HUDEP-2 (cell line): ENCODE measurements around the gene TRIM29.

Source experiments
- DNase-seq, 76 experiments: peaks; one replicate each; lab custom pipeline; 2025; ENCODE audit not compliant: unreplicated experiment in 76 of 76; lab: John Stamatoyannopoulos, UW

TRIM29 gene

DNA sequence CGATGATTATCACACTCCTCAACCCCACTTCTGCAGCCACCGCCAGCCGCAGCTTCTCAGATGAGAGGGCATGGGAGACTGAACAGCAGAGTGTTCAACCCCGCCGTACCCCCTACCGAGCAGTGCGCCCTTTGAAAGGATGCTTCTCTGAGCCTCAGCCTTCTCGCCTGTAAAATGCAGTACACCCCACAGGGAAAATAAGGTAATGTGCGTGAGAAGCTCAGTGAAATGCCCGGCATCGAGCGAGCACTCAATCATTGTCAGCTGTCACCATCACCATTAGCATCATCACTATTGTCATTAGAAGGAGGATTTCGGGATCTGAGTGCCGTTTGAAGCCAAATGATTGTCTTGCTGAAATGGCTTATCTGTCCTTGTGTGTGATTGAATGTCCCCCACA lies 13.6 kb downstream of the TRIM29 start:
- no peak for DNase-seq

DNA sequence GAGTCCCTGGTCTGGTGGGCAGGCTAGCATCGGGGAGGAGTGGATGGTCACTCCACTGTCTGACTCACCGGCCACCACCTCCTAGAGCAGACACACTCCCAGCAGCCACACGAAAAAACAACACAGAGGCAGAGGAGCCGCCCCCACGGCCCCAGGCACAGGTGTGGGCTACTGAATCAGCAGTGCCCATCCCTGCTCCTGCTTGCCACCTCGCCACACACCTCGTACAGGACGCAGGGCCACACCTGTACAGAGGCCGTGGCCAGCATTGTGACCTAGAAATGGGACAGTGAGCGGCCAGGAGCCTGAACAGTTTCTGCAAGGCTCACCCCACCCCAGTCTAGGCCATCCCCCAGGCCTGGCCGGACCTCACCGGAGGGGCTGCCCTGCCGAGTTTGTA lies 14.0 kb downstream of the TRIM29 start:
- DNase-seq: peak in 7 of 76 experiments; percentile 6 to 41 (median 12)

DNA sequence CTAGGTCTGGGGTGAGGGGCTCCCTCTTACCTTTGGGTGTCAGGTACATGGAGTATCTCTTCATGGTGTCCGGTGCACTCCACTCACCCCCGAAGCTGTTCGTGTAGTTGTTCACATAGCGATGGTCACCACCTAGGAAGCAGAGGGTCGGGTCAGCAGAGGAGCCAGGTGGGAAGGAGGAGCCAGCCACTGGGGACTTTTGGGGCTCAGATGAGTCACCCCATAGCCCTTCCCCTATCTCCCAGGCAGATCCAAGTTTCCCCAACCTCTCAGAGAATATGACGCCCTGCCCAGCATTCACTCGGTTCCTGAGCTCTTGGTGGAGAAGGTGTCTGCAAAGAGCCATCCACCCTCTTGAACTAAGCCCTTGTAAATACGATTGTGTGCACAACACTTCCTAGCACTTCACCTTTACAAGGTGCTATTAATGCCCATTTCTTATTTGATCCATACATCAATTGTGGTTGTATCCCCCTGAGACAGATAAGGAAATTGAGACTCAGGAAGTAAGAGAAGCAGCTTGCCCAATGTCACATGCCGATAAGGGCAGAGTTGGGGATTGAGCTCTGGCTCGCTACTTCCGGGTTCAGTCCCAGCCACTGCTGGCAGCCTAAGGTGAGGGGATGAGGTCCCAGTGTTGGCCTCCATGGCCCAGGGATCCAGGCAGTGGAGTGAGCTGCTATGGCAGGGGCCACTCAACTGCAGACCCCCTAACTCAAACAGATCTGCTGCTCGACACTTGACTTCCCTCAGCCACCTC lies 14.8 kb downstream of the TRIM29 start:
- peak in 70 of 76 experiments; percentile 6 to 82 (median 40) for DNase-seq

DNA sequence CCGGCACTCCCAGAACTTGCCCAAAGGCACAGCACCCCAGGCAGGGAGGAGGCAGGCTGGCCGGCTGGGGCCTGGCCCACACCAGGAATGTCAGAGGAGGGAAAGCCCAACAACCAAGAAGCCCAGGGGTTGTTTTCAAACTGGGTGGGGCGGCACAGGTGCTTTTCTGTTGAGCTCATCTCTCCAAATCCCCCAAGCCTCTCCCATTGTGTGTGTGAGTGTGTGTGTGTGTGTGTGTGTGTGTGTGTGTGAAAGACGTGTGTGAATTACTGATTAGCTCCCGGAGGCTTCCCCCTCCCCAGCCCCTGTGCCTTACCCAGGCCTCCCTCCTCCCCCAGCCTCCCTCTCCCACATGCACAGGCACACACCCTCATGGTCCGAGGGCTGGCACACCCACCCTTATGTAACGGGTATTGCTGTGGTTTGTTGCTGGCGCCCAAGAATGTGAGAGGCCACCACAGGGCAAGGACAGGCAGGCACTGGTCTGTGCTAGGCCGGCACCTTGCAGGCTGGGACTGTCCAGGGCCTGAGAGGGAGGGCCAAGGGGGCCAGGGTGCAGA lies 15.9 kb downstream of the TRIM29 start:
- peak in 75 of 76 experiments; percentile 45 to 93 (median 85) for DNase-seq

DNA sequence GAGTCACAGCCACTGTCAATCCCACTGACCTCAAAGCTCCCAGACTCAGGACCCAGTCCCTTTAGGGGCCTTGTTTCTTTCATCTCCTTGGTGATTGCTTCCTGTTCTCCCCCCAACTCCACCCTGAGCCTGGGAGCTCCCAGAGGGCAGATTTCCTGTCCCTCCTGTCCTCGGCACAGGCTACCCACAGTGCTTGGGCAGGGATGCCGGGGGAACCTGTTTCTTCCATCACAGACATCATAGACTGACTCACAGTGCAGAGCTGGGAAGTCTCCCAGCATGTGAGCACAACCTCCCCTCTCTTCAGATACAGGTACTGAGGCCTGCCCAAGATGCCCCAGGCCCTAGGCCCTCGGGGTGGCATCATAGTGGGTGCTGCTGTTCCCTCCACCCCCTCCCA lies 16.6 kb downstream of the TRIM29 start:
- peak in 6 of 76 experiments; percentile 6 to 56 (median 22) for DNase-seq

DNA sequence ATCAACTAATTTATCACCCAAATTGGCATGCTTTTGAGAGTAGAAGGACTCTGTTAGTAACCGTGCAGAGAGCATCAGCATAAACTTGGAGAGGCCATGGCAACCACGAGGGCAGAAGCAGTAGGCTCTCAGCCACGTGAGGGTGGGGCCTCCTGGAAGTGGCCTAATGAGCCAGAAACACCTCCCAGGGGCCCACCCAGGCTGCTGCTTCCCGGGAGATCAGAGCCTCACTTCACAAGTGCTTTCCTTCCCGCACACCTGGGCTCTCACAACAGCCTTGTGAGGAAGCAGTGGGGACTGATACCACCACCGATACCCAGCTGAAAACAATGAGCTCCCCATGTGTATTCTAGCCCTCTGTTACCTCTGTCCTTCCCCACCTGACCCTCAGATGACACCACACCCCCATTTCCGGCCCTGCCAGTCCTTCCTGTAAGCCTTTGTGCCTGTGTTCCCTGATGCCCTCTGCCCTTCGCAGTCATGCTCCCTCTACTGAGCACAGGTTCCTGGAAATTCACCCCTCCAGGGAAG lies 17.0 kb downstream of the TRIM29 start:
- DNase-seq: peak in 4 of 76 experiments; percentile 5 to 25 (median 14)

DNA sequence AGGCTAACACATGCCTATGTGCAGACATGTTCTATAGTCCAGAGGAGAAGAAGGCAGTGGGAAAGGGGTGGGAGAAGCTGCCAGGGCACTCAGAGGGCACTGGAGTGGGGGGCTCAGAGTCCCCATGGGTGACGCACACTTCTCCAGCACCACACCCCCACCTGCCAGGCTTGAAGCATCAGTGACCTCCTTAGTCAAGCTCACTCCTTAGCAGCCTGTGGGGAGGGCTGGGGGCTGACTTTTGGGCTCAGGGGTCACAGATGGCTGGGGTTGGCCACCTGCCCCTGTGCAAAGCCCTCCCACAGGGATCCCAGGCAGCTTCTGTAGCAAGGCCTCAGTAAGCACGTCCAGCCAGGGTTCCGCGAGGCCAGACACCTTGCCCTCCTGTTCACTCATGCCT lies 18.8 kb downstream of the TRIM29 start:
- no peak for DNase-seq

DNA sequence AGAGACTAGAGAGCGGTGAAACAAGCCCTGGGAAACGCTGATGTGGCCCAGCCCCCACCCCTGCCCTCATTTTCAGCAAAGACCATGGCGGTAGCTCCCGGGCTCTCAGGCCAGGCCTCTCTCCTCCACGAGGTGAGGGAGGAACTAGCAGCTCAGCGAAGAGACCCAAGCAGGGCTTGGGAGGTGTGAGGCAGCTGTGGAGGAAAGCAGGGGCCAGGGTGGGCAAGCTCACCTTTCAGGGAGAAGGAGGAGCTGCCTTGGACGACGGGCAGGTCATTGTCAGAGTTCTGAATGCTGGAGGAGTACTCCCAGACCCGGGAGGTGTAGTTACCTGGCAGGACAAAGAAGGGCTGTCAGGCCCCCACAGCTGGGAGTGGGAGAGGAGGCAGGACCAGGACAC lies 19.9 kb downstream of the TRIM29 start:
- no peak for DNase-seq

DNA sequence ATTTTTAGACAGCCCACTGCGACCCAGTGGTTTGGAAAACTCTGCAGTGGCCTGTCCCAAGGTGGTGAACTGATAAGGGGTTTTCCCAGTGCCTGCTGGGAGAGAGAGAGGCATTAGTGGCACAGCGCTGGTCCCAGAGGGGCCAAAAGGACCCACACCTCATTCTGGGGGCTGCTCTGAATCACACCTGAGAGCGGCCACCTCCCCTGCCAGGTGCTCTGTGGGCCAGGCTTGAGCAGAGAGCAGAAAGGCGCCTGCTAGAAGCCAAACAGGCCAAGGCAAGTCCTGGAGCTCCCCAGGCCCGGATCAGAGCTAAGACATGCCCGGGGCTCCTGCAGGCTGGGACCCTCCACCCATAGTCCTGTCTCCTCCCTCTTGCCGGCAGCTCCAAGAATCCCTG lies 20.9 kb downstream of the TRIM29 start:
- no peak for DNase-seq

DNA sequence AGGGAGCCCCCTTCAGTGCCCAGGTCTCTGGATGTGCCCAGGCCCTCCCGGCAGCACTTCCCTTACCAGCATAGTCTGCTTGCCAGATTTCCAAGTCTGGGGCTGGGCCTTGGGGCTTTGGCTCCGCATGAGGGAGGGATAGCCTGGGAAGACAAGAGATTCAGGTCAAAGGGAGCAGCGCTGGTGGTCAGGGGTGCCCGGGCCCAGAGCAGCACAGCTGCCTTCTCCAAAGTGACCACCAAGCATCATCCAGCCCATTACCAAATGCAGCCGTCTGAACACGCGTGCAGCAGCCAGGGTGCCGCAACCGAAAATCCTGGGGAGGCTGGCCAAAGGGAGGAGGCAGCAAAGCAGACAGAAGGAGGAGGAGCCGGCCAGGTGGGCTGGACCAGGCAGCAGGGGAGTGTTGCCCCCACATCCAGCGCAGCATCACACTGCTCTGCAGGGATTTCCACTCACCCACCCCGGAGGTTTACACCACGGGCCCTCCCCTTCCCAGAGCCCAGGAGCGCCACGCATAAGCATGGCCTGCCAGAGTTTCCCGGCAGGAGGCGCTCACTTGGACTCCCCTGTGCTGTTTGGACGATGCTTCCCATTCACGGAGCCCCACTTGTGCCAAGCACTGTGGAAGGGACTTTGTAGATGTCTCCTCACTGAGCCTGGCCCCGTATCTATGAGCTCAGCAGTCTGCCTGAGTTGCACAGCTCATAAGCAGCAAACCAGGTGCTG lies 22.5 kb downstream of the TRIM29 start:
- no peak for DNase-seq

DNA sequence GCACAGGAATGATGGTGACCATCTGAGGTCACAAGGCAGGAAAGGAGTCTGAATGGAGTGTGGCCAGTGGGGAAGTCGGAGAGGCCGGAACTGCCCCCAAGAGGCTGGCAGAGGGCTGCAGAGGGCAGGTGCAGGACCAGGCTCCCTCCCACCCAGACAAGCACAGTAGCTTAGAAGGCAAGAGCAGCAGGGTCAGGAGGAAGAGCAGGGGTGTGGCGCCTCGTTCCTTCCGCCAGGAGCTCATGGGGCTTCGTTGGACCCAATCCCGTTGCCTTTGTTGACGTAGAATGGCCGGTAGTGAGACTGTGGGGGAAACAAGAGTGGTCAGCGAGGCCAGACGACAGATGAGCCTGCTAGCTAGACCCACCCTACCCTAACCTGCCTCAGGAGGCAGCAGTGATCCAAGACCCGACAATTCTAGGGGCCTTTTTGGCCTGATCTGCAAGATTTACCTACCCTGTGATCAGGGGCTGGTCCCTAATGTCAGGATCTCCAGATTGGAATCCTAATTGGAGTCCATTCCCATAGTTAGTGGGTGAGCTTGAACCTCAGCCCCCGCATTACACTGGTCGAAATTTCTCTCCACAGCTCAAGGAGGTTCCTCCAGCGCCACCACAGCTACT lies 25.6 kb downstream of the TRIM29 start:
- DNase-seq: no peak

DNA sequence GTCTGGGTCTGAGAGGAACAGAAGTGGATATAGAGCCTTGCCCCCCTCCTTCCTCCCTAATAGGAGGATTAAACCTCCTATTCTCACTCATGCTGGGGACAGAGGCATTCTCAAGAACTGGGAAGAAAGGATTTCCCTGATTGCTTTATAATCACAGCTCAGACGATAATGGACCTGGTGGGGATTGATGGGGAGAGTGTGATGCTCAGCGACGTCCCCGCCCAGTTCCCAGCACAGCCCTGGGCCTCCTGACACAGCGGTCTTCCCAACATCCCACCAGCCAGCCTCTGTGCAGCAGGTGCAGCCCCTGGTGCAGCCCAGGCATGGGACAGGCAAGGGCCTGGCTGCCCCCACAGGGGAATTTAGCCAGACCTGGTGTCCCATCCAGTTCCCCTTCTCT lies 28.4 kb downstream of the TRIM29 start:
- DNase-seq: no peak

DNA sequence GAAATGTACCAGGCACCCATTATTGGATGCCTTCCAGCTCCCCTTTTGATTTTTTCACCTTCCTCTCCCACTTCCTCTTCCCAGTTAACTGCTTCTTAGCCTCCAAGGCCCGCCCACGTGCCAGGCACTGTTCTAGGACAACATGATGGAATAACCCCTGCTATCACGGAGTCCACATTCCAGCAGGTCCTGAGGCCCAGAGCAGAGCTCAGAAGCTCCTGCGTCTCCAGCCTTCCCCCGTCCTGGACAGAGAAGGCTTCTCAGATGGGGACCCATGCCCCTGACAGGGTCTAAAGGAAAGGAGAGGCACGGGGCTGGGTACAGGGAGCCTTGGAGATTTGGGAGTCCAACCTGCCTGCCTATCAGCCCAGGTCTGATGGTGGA lies 29.1 kb downstream of the TRIM29 start:
- no peak for DNase-seq

DNA sequence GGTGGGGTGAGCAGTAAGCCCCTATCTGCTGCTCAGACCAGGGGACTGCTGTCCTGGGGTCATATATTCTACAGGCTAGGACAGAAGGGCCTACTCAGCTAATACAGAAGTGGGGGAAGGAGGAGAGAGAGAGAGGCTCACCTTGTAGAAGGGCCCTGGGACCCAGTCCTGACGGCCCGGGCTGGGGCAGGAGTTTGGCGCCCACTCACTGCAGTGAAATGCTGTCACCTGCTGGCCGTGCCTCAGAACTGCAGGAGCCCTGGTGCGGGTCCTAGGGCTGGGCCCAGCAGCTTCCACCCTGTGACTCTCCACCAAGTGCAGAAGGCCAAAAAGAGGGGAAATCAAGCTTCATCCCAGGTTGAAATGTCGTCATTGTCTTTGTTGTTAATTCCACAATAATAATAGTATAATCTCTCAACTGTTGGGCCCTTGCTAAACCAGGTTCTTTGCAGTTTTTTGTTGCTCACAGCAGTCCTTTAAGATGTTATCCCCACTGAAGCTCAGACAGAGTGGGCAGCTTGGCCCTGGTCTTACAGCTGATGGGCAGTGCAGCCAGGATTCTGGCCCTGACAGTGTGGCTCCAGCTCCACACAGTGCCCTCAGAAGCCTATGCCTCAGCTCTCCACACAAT lies 29.6 kb downstream of the TRIM29 start:
- DNase-seq: peak in 61 of 76 experiments; percentile 4 to 77 (median 49)

DNA sequence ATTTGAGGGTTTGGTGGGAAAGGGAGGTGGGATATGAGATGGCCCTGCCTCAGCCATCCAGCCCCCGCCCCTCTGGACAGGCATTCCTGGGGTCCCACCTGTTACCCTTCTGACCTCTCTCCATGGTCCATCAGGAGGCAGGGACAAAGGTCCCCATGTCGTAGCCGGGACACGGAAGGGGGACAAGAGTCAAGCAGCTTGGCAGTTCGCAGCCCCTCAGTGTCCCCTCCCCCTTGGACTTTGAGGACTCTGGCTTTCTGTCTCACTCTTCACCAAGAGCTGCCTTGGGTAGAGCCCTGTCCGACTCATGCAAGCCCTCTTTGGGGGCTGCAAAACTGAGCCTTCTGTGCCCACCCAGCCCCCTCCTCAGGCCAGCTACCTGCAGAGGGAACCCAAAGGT lies 30.2 kb downstream of the TRIM29 start:
- no peak for DNase-seq

DNA sequence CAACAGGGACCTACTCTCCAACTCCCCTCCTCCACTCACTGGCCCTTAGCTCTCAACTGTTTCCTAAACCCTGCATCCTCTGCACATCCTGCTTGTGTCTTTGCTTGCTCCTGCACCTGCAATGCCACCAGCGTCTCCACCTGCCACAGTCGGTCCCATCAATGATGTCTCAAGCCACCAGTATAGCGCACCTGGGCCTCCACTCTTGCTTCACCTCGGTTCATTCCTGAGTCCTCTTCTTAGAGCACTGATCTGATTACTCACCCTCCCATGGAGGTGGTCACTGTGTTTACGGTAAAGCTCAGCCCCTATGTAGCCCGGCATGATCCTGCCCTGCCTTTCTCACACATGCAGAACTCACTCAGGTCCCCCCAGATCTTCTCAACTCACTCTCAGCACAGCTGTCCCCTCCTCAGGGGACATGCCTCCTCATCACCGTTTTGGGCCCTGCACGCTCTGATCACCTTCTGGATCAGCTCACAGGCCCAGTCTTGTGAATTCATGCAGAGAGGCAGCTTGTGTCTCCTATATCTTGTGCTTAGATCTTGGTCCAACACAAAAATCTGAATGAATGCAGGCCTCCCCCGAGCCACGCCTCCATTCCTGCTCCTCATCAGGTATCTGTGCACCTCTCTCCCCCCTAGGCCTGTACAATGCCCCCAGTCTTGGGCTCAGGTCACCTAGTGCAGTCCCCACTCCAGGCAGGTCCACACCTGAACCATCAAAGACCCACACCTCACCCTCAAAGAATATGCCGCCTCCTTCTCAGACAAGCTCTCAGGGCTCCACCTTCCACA lies 31.4 kb downstream of the TRIM29 start:
- no peak for DNase-seq

DNA sequence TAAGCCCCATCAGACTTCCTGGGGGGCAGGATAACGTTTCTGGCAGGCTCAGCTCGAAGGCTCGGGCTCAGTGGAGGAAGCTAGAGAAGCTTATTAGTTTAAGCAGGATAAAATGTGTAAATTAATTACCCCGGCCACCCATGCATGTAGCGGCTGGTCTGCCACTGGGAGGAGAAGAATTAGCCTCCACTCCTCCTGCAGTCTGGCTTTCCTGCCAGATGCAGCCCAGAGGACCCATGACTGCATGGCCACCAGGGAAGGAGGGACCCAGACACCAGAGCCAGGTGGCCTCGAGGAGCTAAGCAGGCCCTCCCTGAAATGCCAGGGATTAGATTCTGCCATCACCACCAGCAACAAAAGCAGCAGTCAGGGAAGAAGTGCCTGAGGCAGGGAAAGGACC lies 32.3 kb downstream of the TRIM29 start:
- DNase-seq: no peak

DNA sequence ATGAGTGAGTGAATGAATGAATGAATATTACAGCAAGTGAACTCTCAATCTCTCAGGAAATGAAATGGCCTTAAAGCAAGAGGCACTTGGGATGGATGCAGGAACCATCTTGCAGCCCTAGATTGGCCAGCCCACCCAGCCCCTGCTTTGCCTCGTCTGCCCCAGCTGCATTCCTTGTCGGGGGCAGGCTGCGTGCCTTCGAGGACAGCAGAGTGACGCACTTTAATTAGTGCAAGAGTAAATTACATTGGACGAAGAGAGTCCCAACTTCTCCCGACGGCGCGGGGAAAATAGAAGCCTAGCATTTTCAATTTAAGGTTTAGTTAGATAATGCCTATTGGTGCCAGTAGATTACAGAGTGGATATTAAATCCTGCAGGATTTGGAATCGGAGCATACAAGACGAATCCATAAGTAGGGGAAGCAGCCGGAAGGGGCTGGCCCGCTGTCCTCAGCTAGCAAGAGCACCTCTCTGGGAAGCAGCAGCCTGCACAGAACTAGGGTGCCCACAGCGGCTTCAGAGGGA lies 33.8 kb downstream of the TRIM29 start:
- DNase-seq: no peak

DNA sequence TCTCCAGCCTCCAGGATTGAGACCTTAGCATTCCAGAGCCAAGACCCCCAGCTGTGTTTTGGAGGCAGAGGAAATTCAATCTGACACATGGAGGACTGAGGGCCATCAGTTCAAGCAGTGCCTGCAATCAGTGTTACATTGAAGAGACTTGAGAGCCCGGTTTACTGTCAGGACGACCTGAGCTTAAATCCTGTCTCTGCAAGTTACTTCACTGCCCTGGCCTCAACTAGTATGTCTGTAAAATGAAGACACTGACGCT lies 35.1 kb downstream of the TRIM29 start:
- no peak for DNase-seq
